ENCODE results near the gene DUS4L.

Gene DUS4L

DNA sequence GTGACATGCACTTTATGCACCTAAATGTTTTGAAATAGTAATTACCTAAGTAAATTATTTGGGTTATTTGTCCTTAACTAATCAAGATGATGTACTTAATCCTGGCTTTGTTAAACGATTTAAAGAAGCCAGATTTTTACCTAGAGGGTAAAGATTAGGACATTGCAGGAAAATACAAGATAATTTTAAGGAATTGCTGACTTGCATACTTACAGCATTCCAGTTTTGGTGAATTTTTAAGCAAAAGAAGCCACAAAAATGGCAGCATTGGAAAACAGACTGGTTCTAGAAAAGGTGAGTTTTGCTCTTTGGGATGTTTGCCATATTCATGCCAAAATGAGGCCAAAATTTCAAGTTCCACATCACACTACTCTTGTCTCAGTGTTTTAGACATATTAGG lies 49.7 kb downstream of the DUS4L start:
- Histone ChIP-seq H3F3A (ENCODE audit: insufficient read depth, low read length) (no peaks in the 10 kb centered on the region), H3K4me2 (ENCODE audit: low read depth, low read length) (no peak overlapping the region), H3K27ac (ENCODE audit: low read length) (no peak overlapping the region), H3K27me3 (replicated peaks; ENCODE audit: insufficient read depth, low read length) (no peaks in the 10 kb centered on the region), H3K9ac (ENCODE audit: low read length) (no peak overlapping the region), H3K79me2 (ENCODE audit: low read length) (no peaks in the 10 kb centered on the region), H3K4me1 (ENCODE audit: low read length) (no peaks in the 10 kb centered on the region), H3K36me3 (replicated peaks; ENCODE audit: insufficient read depth, low read length) (no peaks in the 10 kb centered on the region), H3K4me3 (ENCODE audit: low read length) (no peak overlapping the region), H4K20me1 (ENCODE audit: insufficient read depth, low read length) (no peaks in the 10 kb centered on the region), H2AFZ (ENCODE audit: low read length) (no peak overlapping the region), H3K9me3 (replicated peaks; ENCODE audit: insufficient read depth, low read length) (no peaks in the 10 kb centered on the region), H3K9me2 (replicated peaks; ENCODE audit: insufficient read depth, low read length) (no peaks in the 10 kb centered on the region)
- TF ChIP-seq EZH2phosphoT487 (IDR thresholded peaks at IDR 0.05; ENCODE audit: low read length), result no peak
- TF ChIP-seq CTCF (IDR thresholded peaks at IDR 0.05; ENCODE audit: low read length), result no peak
- no peak for TF ChIP-seq EZH2 (optimal IDR thresholded peaks at IDR 0.05; ENCODE audit: low read depth, low read length)
- DNase-seq, result no peak

DNA sequence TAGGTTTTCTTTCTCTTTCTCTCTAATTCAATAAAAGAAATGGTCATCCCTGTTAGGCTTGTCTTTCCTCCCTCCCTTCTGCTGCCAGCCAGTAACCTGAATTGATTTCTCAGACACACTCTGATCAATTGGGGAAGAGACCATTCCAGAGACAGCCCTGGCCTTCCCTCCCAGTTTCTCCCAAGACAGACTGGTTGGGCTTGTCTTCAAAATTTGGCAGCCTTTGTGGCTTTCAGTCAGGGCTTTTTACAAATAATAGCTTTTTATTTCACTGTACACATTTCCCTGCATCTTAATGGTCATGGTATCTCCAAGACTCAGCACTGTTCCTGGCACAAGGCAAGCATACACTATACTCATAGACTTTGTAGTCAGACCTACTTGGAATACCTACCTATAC lies 50.2 kb downstream of the DUS4L start:
- no peak overlapping the region for H3K27ac ChIP-seq (ENCODE audit: low read length)
- H3K79me2 ChIP-seq (ENCODE audit: low read length), result no peaks in the 10 kb centered on the region
- no peak overlapping the region for H3K4me3 ChIP-seq (ENCODE audit: low read length)
- H3K36me3 ChIP-seq (replicated peaks; ENCODE audit: insufficient read depth, low read length), result no peaks in the 10 kb centered on the region
- H4K20me1 ChIP-seq (ENCODE audit: insufficient read depth, low read length), result no peaks in the 10 kb centered on the region
- DNase-seq, result no peak
- H3K4me2 ChIP-seq (ENCODE audit: low read depth, low read length), result no peak overlapping the region
- no peaks in the 10 kb centered on the region for H3K27me3 ChIP-seq (replicated peaks; ENCODE audit: insufficient read depth, low read length)
- no peak overlapping the region for H2AFZ ChIP-seq (ENCODE audit: low read length)
- no peaks in the 10 kb centered on the region for H3K4me1 ChIP-seq (ENCODE audit: low read length)
- no peaks in the 10 kb centered on the region for H3F3A ChIP-seq (ENCODE audit: insufficient read depth, low read length)
- no peaks in the 10 kb centered on the region for H3K9me2 ChIP-seq (replicated peaks; ENCODE audit: insufficient read depth, low read length)
- no peak overlapping the region for H3K9ac ChIP-seq (ENCODE audit: low read length)
- TF ChIP-seq CTCF (IDR thresholded peaks at IDR 0.05; ENCODE audit: low read length) (no peak), EZH2 (optimal IDR thresholded peaks at IDR 0.05; ENCODE audit: low read depth, low read length) (no peak), EZH2phosphoT487 (IDR thresholded peaks at IDR 0.05; ENCODE audit: low read length) (no peak)
- no peaks in the 10 kb centered on the region for H3K9me3 ChIP-seq (replicated peaks; ENCODE audit: insufficient read depth, low read length)

GRCh38 chr7:107614425-107614824 lies 50.7 kb downstream of the DUS4L start:
- no peaks in the 10 kb centered on the region for H4K20me1 ChIP-seq (ENCODE audit: insufficient read depth, low read length)
- H2AFZ ChIP-seq (ENCODE audit: low read length), result no peak overlapping the region
- no peaks in the 10 kb centered on the region for H3K79me2 ChIP-seq (ENCODE audit: low read length)
- no peaks in the 10 kb centered on the region for H3K4me1 ChIP-seq (ENCODE audit: low read length)
- TF ChIP-seq EZH2phosphoT487 (IDR thresholded peaks at IDR 0.05; ENCODE audit: low read length), result no peak
- TF ChIP-seq EZH2 (optimal IDR thresholded peaks at IDR 0.05; ENCODE audit: low read depth, low read length), result no peak
- TF ChIP-seq CTCF (IDR thresholded peaks at IDR 0.05; ENCODE audit: low read length), result no peak
- no peaks in the 10 kb centered on the region for H3F3A ChIP-seq (ENCODE audit: insufficient read depth, low read length)
- H3K36me3 ChIP-seq (replicated peaks; ENCODE audit: insufficient read depth, low read length), result no peaks in the 10 kb centered on the region
- H3K9me3 ChIP-seq (replicated peaks; ENCODE audit: insufficient read depth, low read length), result no peaks in the 10 kb centered on the region
- H3K27me3 ChIP-seq (replicated peaks; ENCODE audit: insufficient read depth, low read length), result no peaks in the 10 kb centered on the region
- no peaks in the 10 kb centered on the region for H3K9me2 ChIP-seq (replicated peaks; ENCODE audit: insufficient read depth, low read length)
- no peak overlapping the region for H3K9ac ChIP-seq (ENCODE audit: low read length)
- H3K4me2 ChIP-seq (ENCODE audit: low read depth, low read length), result no peak overlapping the region
- no peak overlapping the region for H3K27ac ChIP-seq (ENCODE audit: low read length)
- no peak overlapping the region for H3K4me3 ChIP-seq (ENCODE audit: low read length)
- DNase-seq, result no peak

Measured in MM.1S (cell line).